ENCODE data around the gene FAM53A. TPM values are rescaled to one million over a fixed set of nuclear protein-coding genes. Genes with fewer than 3 reads are reported as not detected.
A peak's percentile ranks its signal among the peaks of the same experiment; 100 is the strongest.

FAM53A gene
- total and polyA plus RNA-seq, 2 of the 4 experiments (the other 2 are of a cell fraction): 2.0 to 3.1 TPM

DNA sequence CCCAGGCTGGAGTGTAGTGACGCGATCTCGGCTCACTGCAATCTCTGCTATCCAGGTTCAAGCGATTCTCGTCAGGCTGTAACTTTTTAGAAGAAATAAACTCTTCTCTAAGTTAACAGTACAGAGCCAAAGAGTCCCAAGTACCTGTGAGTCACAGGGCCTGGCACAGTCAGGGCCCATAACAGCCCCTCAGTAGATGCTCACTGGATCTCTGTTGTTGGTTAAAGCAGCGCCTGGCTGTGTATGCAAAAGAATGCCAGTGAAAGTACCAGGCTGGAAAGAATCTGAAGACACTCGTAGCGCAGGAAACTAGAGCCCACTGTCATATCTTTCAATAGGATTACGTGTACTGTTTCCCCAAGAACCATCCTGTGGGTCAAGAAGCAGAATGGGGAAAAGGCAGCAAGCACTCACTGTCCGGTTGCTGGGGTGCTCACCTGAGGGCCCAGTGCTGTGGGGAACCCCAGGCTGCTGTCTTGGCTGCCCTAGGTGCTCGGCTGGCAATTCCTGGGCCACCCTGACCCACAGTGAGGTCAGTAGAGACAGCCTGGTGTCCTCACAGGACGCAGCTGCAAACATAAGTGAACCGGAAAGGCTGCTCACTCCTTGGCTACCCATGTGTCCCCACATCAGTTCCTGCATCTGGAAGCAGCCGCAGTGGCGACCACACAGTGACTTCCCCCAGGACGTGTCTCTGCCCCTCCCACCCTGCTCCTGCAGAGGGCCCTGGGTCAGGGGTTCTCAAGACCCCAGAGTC lies 31.1 kb upstream of the FAM53A start:
- no peak overlapping the region for H2BK20ac ChIP-seq (ENCODE audit: low read depth, low read length)
- H4K91ac ChIP-seq (ENCODE audit: insufficient read depth, low read depth, low read length): no peak overlapping the region
- in situ Hi-C loops (cut with MboI; ENCODE audit: low sequenced_read_pairs): no loop called here
- ChIA-PET CTCF (no interaction called here), POLR2A (ENCODE audit: unreplicated experiment) (no interaction called here)
- no peak overlapping the region for H3K56ac ChIP-seq (ENCODE audit: extremely low read depth, insufficient read depth, low read length)
- no peak overlapping the region for H3K23ac ChIP-seq (ENCODE audit: low read depth, low read length)
- no peaks in the 10 kb centered on the region for H3K9me3 ChIP-seq (ENCODE audit: control insufficient read depth, insufficient read depth, low read length)
- no peak overlapping the region for H2BK5ac ChIP-seq (ENCODE audit: low read depth, low read length, poor library complexity, severe bottlenecking)
- H4K5ac ChIP-seq (ENCODE audit: low read depth, low read length): no peak overlapping the region
- no peak overlapping the region for H3K18ac ChIP-seq (ENCODE audit: low read depth, low read length)
- H3K27me3 ChIP-seq (ENCODE audit: control insufficient read depth, insufficient read depth, low read length): no peaks in the 10 kb centered on the region
- no peak overlapping the region for H3K4me2 ChIP-seq (ENCODE audit: low read depth, low read length)
- no peak overlapping the region for H2AFZ ChIP-seq (replicated peaks; ENCODE audit: low read length, poor library complexity)
- no peak overlapping the region for H3K27ac ChIP-seq (ENCODE audit: insufficient read depth, low read length)
- intact Hi-C loops (cut with micrococcal nuclease): no loop called here
- H3K79me1 ChIP-seq (ENCODE audit: low read depth in 1 of 2, low read length in 2 of 2): peaks cover 25 to 84% of the 10 kb centered on the region in 2 experiments
- H3K4me3 ChIP-seq (ENCODE audit: insufficient read depth, low read depth, low read length): no peak overlapping the region
- no TSS peak for BruUV-seq (replicated peaks)
- no peak overlapping the region for H2BK120ac ChIP-seq (ENCODE audit: low read depth, low read length)
- H3K9ac ChIP-seq (ENCODE audit: low read depth, low read length): no peak overlapping the region
- TF ChIP-seq MAFK (IDR thresholded peaks at IDR 0.05; ENCODE audit: low read depth, low read length): no peak
- no peak for TF ChIP-seq POLR2A (IDR thresholded peaks at IDR 0.05; ENCODE audit: low read depth, low read length)
- TF ChIP-seq CEBPB (IDR thresholded peaks at IDR 0.05; ENCODE audit: low read depth, low read length): no peak
- TF ChIP-seq, protein P1, sequence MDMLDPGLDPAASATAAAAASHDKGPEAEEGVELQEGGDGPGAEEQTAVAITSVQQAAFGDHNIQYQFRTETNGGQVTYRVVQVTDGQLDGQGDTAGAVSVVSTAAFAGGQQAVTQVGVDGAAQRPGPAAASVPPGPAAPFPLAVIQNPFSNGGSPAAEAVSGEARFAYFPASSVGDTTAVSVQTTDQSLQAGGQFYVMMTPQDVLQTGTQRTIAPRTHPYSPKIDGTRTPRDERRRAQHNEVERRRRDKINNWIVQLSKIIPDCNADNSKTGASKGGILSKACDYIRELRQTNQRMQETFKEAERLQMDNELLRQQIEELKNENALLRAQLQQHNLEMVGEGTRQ (IDR thresholded peaks at IDR 0.05; ENCODE audit: low read depth, low read length): no peak
- TF ChIP-seq BHLHE40 (IDR thresholded peaks at IDR 0.05; ENCODE audit: low read depth, low read length): no peak
- TF ChIP-seq MAZ (IDR thresholded peaks at IDR 0.05; ENCODE audit: borderline replicate concordance, low read depth, low read length): no peak
- TF ChIP-seq MXI1 (IDR thresholded peaks at IDR 0.05; ENCODE audit: borderline replicate concordance, low read depth, low read length): no peak
- no peak for TF ChIP-seq ELK1 (IDR thresholded peaks at IDR 0.05; ENCODE audit: borderline replicate concordance, low read depth, low read length)
- TF ChIP-seq RFX5 (IDR thresholded peaks at IDR 0.05; ENCODE audit: low read depth, low read length): no peak
- TF ChIP-seq RCOR1 (IDR thresholded peaks at IDR 0.05; ENCODE audit: insufficient replicate concordance, low read length): no peak
- TF ChIP-seq, protein P2, sequence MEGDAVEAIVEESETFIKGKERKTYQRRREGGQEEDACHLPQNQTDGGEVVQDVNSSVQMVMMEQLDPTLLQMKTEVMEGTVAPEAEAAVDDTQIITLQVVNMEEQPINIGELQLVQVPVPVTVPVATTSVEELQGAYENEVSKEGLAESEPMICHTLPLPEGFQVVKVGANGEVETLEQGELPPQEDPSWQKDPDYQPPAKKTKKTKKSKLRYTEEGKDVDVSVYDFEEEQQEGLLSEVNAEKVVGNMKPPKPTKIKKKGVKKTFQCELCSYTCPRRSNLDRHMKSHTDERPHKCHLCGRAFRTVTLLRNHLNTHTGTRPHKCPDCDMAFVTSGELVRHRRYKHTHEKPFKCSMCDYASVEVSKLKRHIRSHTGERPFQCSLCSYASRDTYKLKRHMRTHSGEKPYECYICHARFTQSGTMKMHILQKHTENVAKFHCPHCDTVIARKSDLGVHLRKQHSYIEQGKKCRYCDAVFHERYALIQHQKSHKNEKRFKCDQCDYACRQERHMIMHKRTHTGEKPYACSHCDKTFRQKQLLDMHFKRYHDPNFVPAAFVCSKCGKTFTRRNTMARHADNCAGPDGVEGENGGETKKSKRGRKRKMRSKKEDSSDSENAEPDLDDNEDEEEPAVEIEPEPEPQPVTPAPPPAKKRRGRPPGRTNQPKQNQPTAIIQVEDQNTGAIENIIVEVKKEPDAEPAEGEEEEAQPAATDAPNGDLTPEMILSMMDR (conservative IDR thresholded peaks at IDR 0.05; ENCODE audit: low read depth, low read length): no peak
- TF ChIP-seq RAD21 (IDR thresholded peaks at IDR 0.05; ENCODE audit: low read length): no peak
- TF ChIP-seq NFE2L2 (IDR thresholded peaks at IDR 0.05; ENCODE audit: low read depth, low read length): no peak
- TF ChIP-seq FOS (IDR thresholded peaks at IDR 0.05; ENCODE audit: low read depth, low read length): no peak
- no peak for TF ChIP-seq CHD1 (IDR thresholded peaks at IDR 0.05; ENCODE audit: low read depth, low read length)
- TF ChIP-seq SMC3 (IDR thresholded peaks at IDR 0.05; ENCODE audit: low read depth, low read length): no peak
- dilution Hi-C loops (cut with HindIII; ENCODE audit: low sequenced_read_pairs, unreplicated experiment): no loop called here
- 79% methylated on average over 10 of the region's 16 CpGs; no CpG with 5 or more reads in 1 of the 2 experiments for WGBS, 2 experiments (ENCODE audit: extremely low coverage in 2 of 2, insufficient read length in 1 of 2)
- no peak for ATAC-seq (ENCODE audit: low read depth)
- H3K36me3 ChIP-seq (ENCODE audit: control insufficient read depth, insufficient read depth, low read length): peaks cover 12% of the 10 kb centered on the region
- DNase-seq: no peak
- no peak overlapping the region for H3K14ac ChIP-seq (replicated peaks; ENCODE audit: low read depth, low read length)
- H3K4ac ChIP-seq (ENCODE audit: low read depth, low read length): no peak overlapping the region
- peaks cover 6% of the 10 kb centered on the region; the same call in 1 of the 2 replicates for H3K9me1 ChIP-seq (ENCODE audit: insufficient read depth, low read length)
- peak overlapping the region; percentile 9 for H2AK9ac ChIP-seq (replicated peaks; ENCODE audit: low read depth, low read length, poor library complexity)
- no peak overlapping the region for H2BK15ac ChIP-seq (ENCODE audit: low read depth, low read length)
- H3K4me1 ChIP-seq (ENCODE audit: control insufficient read depth, insufficient read depth, low read length): peaks cover 9% of the 10 kb centered on the region
- H4K20me1 ChIP-seq (ENCODE audit: insufficient read depth, low read length): peaks cover 21% of the 10 kb centered on the region
- no peak overlapping the region for H2AK5ac ChIP-seq (ENCODE audit: low read depth, low read length)
- no peak overlapping the region for H4K8ac ChIP-seq (ENCODE audit: low read depth in 2 of 2, low read length in 2 of 2)
